Colon (tissue), 2 donors: ENCODE results near the gene LCP2.

ENCODE experiments used
- FAIRE-seq: peaks from 2 replicates; lab custom pipeline; 2012; peaks lifted over from hg19 to GRCh38; lab: Jason Lieb, UNC
- donor health status: control.
- donor health status: control.

Gene LCP2

DNA sequence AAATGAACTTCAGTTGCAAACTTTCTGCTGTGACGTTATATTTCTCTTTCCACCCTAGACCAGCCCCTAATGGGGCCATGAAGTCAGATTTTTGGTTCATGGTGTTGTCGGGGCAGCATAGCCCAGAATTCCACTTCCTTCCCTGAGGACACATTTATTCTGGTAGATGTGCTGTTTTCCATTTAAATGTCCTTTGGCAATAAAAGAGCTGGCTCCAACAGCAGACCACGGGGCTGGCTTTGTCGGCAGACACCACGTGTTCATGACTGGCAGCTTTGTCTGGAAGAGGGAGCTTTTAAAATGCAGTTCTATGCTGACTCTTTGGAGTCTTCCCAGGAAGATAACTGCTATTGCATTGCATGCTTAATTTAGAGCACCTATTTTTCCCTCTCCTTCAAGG, 17.6 kb upstream of the LCP2 start:
- no peak for FAIRE-seq

DNA sequence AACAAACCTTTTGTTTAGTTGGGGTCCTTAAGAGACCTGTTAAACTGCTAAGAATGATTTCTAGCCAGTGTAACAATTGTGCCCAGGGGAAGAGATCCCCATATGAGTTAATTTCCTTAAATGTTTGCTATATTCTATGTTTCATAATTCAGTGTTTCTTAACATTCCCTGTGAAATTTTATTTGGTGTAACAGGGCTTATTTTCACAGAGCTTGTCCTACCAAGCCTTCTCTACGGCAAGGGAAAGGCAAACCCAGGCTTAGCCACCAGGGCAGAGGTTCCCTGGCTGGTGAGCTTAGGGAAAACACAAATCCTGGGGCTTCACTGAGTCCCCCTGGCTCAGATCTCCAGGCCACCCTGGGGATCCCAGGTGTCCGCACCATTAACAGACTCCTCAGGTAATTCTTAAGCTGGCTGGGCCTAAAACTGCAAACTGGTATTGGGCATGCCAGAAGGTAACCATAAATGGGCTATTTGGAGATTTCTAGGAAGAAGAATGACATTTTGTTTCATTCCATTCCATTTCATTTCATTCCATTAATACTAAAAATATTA, 17.0 kb upstream of the LCP2 start:
- FAIRE-seq, result no peak

DNA sequence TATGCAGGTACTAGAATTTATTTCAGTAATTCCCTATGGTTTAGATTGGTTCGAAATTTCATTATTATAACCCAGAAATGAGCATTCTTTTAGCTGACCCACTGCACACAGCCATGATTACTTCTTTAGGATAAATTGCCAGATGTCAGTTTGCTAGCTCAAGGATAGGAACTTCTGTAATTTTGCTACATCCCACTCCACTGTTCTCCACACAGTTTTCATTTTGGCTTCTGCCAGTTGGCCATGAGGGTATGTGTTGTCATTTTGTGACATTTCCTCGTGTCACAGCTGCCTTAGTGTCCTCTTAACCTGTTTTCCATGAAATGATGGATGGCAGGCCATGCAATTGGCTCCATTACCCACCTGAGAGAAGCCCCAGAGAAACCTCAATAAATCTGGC, 16.2 kb upstream of the LCP2 start:
- FAIRE-seq, result no peak

DNA sequence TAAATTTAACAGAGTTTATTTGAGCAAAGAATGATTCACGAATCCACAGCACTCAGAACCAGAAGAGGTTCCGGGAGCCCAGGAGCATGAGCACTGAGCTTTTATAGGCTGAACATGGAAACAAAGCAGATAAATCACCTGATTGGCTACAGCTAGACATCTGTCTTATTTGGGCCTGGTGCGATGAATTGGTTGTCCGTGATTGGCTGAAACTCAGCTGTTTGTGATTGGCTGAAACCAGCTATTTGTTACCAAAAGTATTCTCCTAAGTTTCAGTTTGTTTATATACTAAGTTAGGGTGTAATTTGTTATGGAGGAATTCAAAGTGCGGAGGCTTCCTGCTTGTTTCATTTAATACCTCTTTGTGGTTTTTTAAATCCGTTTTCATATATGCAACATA, 15.8 kb upstream of the LCP2 start:
- no peak for FAIRE-seq

DNA sequence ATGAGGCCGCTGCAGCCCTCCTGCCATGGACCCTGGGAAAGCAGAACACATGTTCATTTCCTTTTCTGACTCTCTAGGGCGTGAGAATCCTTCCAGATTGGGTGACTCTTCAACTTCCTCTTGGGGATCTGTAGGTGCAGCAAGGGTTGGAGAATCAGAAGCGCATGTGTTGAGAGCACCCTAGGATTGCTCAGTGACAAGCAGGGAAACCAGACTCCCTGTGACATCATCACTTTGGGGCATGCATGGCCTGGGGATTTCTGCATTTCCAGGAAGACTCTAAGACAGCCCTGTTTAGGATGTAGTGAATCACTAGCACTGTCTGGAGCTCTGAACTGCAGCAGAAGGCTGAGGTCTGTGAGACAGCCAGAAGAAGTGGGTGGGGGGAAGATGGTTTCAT, 15.1 kb upstream of the LCP2 start:
- no peak for FAIRE-seq

DNA sequence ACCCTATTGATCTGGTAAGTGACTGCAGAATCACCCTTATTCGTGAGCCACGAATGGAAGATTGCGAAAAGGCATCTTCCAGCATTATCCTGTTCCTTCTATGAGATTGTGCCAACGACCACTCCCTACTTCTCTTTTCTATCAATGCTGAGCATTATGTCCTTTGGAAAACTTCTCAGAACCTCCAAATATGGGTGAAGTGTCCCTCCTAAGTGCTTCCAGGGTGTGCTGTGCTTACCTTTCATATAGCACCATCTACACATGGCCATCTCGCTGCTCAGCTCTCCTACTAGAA, 14.7 kb upstream of the LCP2 start:
- no peak for FAIRE-seq

DNA sequence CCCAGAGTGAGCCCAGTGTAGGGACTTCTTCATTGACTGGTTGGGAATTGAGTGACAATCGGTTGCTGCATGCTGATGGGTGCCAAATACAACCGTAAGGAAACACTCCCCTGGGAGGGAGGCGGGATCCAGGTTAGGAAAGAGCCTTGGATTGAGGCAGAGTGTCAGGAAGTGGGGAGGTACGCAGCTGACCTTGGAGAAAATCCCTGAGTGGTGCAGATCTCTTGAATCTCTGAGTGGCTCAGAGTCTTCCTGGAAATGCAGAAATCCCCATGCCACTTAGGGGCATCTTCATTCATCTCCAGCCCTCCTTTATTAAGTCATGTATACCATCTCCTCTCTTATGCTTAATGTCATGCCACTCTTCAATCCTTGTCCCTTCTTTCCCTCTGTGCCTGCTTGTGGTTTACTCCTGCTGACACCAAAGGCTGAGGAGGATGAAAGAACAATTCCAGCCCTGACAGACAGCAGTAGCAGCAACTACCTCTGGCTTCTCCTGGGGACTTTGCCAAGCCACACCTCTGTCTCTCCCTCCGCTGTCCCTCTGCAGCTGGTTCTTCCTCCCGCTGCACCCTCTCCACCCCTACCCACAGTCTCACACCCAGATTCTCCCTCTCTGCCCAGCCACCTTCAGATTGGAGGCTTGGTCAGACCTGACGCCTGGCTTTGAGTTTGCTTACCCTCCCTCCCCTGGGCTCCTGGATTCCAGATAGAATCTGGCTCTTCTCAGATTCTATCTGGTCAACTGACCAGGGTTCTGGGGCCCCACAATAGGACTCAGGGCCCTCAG, 14.1 kb upstream of the LCP2 start:
- no peak for FAIRE-seq

DNA sequence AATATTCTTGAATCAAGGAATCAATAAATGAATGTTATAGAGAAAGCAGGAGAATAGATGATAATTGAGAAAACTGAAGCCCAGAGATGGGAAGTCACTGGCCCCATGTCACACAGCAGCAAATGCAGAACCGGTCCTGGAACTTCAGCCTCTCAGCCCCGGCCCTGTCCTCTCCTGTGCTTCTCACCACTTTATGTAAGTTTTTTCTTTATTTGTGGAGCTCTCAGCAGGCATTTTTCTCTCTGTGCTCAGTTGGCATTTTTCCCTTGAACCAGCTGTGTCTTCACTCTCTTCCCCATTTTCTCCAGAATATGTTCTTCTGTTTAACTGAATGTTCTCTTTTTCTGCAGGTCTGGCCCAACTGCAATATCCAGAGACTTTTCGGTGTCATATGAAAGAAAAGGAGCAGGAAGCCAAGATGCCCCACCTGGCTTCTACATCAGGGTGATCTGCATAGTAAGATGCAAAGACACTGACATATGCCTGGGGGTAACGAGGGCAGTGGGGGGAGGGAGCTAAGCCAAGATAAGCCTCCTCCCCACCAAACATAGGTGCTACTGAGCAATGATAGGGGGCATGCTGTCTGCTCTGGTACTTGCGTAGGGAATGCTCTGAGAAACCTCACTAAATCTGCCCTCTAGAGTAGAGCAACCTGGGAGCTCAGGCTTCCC, 12.8 kb upstream of the LCP2 start:
- FAIRE-seq, result no peak

DNA sequence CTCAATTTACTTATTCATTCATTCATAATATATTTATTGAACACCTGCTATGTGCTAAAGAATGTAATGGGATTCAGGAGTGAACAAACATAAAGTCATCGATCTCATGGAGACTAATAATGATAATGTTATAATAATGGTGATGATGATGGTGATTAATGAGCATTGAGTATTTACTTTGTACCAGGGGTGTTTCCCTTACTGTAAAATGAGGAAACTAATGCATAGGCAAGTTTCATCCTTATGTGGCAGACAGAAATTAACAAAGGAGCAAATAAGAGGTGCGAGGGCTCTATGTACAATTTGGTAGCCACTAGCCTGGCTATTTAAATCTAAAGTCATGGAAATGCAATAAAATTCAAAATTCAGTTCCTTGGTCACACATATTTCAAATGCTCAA, 11.1 kb upstream of the LCP2 start:
- FAIRE-seq, result no peak

DNA sequence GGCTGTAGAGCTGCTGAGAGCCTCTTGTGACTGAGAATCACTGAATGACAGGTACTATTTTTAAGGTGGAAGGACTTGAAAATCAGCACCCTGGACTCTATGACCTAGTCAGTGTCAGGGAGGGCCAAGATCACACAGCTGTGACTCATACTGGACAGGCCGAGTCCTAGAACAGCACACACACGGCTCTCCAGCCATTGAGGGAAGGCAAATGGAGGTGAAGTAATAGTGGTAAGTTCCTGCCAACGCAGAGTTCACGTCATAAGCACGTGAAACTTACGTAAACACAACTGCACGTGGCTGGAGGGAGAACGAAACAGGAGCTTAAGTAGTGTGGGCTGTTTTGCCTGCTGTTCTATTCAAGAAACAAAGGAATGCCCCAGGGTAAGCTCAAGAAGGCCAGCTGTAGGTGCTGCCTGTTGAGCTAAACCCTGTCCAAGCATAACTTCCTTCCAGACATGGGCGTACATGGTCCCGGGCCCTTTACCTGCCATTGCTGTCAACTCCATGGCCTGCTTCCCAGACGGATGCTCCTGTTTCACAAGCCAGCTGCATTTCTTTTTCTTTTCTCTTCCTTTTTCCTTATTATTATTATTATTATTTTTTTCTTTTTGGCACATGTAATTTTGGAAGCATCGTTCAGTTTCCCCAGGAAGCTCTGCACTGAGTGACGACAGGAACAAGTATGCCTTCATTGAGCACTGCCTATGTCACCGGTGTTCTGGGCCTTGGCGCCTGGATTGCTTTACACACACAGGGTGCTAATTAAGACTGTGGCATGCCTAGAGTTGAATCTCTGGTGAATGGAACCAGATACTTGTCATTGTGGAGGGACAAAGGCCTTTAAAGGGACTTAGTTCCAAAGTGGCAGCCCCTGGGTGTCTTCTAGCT, 10.2 kb upstream of the LCP2 start:
- FAIRE-seq, result no peak

DNA sequence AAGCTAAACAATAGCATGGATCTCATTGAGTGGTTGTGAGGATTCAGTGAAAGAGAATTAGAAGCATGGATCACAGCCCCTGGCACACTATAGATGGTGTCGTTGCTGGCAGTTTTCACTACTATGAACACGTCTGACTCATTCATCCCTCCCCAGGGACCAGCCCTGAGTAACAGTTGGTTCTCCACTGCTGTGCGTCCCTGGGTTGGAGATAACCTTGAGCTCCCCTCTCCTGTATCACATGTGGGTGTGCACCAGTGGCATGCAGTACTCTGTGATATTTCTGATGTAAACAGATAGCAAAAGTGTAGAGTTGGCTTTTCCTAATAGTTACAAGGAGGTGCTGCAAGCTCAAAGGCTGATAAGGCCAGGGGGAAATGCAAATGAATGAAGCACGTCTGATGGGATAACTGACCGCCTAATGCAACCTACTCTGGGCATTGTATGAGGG, 8.8 kb upstream of the LCP2 start:
- FAIRE-seq, result no peak

- FAIRE-seq, result no peak
Measured at GRCh38 chr5:170305646-170306025, 8.1 kb upstream of the LCP2 start.

DNA sequence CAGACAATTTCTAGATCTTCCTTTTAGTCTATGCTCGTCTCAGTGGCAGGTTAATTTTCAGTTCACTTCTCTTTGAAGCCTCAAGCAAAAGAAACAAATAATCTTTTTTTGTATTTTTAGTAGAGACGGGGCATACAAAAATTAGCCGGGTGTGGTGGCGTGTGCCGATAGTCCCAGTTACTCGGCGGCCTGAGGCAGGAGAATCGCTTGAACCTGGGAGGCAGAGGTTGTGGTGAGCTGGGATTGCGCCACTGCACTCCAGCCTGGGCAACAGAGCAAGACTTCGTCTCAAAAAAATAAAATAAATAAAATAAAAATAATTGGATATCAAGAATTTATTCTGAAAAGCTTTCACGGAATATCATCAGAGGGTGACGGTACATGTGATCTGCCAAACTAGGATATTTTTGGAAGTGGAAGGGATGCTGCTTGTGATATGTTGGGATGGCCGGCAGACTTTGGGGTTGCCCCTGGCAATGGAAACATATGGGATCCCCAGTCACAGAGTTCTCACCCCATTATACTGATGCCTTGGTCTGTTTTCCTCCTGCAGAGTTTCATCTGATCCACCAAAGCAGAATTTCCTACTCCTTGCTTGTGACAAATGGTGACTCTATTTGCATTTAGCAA, 7.6 kb upstream of the LCP2 start:
- no peak for FAIRE-seq

- FAIRE-seq, result no peak
Measured at GRCh38 chr5:170303549-170303948, 6.0 kb upstream of the LCP2 start.

GRCh38 chr5:170302653-170303501, 5.3 kb upstream of the LCP2 start:
- FAIRE-seq, result no peak

DNA sequence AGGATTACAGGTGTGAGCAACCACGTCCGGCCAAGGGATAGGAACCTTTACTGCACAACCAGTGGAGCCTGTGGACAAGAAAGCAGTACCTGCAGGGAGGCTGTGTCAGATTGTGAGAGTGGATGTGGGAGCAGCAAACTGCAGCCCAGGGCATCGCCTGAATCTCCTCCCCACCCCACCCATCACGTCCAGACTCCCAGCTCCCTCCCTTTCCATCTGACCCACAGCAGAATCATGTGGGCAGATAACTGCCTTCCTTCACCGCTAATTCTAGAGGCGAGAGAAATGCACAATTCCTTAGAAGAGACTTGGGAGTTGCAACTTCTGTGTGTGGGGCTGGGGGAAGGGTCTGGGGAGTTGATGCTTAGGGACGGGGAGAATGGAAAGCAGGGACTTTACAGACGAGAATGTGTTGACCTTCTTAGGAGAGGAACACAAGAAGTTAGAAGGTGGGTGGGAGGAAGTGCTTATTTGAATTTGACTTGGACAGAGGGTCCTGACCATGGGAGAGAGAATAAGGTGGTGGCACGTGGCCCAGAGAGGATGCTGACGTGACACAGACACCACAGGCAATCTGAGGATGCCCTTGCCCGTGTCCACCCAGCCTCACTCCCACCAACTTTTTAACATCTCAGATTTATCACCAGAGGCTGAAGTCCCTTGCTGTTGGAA, 4.5 kb upstream of the LCP2 start:
- no peak for FAIRE-seq

DNA sequence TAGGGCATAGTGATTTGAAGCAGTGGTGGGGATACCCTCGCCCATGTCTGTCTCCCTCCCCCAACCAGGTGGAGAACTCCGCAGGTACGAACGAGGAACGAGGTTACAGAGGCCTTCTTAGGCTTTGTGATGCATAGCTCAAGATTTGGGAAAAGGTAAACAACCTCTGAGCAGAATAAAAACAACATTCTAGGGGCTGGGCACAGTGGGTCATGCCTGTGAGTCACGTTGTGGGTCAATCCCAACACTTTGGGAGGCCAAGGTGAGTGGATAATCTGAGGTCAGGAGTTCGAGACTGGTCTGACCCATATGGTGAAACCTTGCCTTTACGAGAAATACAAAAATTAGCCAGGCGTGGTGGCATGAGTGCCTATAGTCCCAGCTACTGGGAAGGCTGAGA, 3.6 kb upstream of the LCP2 start:
- FAIRE-seq, result no peak

DNA sequence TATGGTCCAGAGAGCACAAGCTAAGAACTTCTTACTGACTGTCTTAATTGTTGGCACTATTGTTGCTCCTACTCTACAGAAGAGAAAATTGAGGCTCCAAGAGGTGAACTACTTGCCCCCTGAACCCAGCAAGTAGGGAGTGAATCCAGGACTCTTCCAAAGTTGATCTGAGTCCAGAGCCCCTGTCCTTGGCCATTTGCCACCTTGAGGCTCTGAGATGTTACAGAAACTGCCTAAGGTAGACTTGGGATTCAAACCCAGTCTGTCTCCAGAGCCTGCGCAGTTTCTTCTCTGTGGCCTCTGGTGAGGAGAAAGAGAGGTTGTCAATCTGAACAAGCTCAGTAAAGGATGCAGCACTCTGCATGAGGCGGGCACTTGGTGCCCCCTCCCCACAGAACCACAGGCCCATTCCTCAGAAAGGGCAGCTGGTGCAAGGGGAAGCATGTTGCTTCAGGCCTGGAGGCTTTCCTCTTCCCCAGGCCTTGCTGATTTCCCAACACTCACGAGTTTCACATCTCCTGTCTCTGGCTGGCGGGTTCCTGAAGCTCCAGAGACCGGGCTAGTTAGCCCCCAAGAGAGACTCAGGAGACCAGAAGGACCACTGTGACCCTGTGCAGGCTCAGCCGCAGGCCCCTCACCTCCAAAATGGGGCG, 2.9 kb upstream of the LCP2 start:
- no peak for FAIRE-seq

GRCh38 chr5:170296935-170297588, 515 bp downstream of the LCP2 start:
- FAIRE-seq, result no peak
